Sigmoid colon (tissue), 7 donors: ENCODE results near the gene CCR7. TPM values are rescaled to one million over a fixed set of nuclear protein-coding genes. Genes with fewer than 3 reads are reported as not detected.

Experiments
- DNase-seq: peaks from one replicate; pipeline ENCODE4 v3.0.0-alpha.2; 2019
- H3K27ac ChIP-seq, 4 donors: fragments of 200-600 bp; sonication (generic); one replicate each; pipeline ENCODE4 v1.5.1; 2016 to 2019; ENCODE audit warnings: mild to moderate bottlenecking in 1 of 4
- H3K27me3 ChIP-seq, 3 donors: fragments of 200-600 bp; sonication (generic); one replicate each; pipeline ENCODE4 v1.5.1; 2019; ENCODE audit warnings: mild to moderate bottlenecking in 1 of 3
- H3K36me3 ChIP-seq, 4 donors: fragments of 200-600 bp; sonication (generic); one replicate each; pipeline ENCODE4 v1.5.1; 2016 to 2019
- H3K4me1 ChIP-seq, 4 donors: fragments of 200-600 bp; sonication (generic); one replicate each; pipeline ENCODE4 v1.5.1; 2017 to 2019
- H3K4me3 ChIP-seq, 4 donors: fragments of 200-600 bp; sonication (generic); one replicate each; pipeline ENCODE4 v1.5.1; 2017 to 2019; ENCODE audit warnings: mild to moderate bottlenecking in 2 of 4, moderate library complexity in 1 of 4
- H3K9me3 ChIP-seq, 4 donors: fragments of 200-600 bp in 3 of 4; sonication (generic) in 3 of 4; one replicate each; pipeline versions ENCODE4 v1.5.1 to v1.6.1; 2013 to 2019
- CTCF ChIP-seq, 4 experiments: fragments of 450-650 bp in 3 of 4; fragments of 200-600 bp in 1 of 4; IDR thresholded peaks; one replicate each; pipeline ENCODE4 v1.5.1; 2016 to 2019; ENCODE audit warnings: antibody characterized with exemption in 4 of 4, mild to moderate bottlenecking in 3 of 4, moderate library complexity in 2 of 4
- EP300 ChIP-seq, 4 donors: sonication (generic); formaldehyde crosslinking; IDR thresholded peaks; one replicate each; pipeline ENCODE4 v1.6.1; 2017; ENCODE audit warnings: antibody characterized with exemption in 4 of 4
- POLR2A ChIP-seq, 2 donors: fragments of 450-650 bp; IDR thresholded peaks; one replicate each; pipeline ENCODE4 v1.6.1; 2016; ENCODE audit warnings: antibody characterized with exemption in 2 of 2, mild to moderate bottlenecking in 2 of 2, moderate library complexity in 2 of 2
- POLR2AphosphoS5 ChIP-seq, 4 donors: sonication (generic); formaldehyde crosslinking; IDR thresholded peaks; one replicate each; pipeline ENCODE4 v1.6.1; 2017; ENCODE audit warnings: antibody characterized with exemption in 4 of 4
- WGBS, 2 donors: extraction: QIAGEN DNeasy Blood & Tissue Kit; methylation state at CpG; one replicate each; pipeline ENCODE4 v1.1.7; 2013; 5-methylcytosine and 5-hydroxymethylcytosine counted together
- intact Hi-C: fragments of 100-400 bp; cut with DNase I; formaldehyde crosslinking; loops from one replicate; pipeline ENCODE4 v1.15.1; 2023
- polyA plus RNA-seq, 3 donors: library from polyadenylated mRNA; stranded (reverse); fragments of 200-250 nt; gene quantifications; one replicate each; pipeline ENCODE4 v1.2.3, GENCODE V29; 2013
- total RNA-seq, 4 donors: library from RNA; depleted of rRNA; stranded (reverse); fragments of >200 nt; gene quantifications; one replicate each; pipeline ENCODE4 v1.1.0, GENCODE V29; 2016
- donor health status: healthy with polysubstance abuse.
- donor health status: Bipolar disorder and iron deficiency.
- donor health status: healthy.

CCR7 gene
- total and polyA plus RNA-seq, 7 donors, result 73.5 TPM; not detected in 6

DNA sequence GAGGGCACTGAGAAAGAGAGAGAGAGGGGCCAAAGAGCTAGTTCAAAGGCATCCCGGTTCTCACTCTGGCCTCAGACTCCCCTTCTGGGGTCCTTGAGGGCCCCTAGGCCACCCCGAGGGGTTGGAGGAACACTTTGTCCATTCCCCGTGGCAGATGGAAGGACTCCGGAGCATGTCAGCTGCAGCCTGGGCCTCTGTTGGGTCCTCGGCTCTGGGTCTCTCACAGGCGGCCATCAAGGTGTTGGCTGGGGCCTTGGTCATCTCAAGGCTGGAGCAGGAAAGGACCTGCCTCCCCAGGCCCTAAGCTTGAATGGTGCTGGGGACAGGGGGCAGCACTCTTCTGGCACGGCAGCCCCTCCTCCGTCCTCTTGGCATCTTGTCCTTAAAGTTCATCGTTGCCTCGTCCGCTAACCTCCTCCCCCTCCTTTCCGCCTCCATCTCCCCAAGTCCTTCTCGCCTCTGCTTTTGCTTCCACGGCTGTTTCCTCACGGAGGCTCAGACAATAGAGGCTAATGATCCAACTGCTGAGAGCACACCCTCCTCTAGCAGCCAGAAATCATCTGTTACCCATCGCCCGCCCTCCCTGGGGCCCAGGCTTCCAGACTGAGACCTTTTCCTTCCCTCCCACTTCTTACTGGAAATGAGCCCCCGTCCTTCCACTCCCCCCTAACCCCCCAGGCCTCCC, 23.3 kb downstream of the CCR7 start:
- H3K4me1 ChIP-seq, result peaks cover 0 to 68% (median 55%) of the 10 kb centered on the region in 4 donors
- TF ChIP-seq POLR2AphosphoS5 (IDR thresholded peaks at IDR 0.05) (no peak), POLR2A (IDR thresholded peaks at IDR 0.05) (no peak), EP300 (IDR thresholded peaks at IDR 0.05) (no peak), CTCF (IDR thresholded peaks at IDR 0.05) (no peak)
- no peaks in the 10 kb centered on the region for H3K9me3 ChIP-seq
- intact Hi-C loops, result no loop called here
- no peak overlapping the region for H3K4me3 ChIP-seq
- no peak for DNase-seq
- H3K27me3 ChIP-seq, result no peaks in the 10 kb centered on the region
- H3K36me3 ChIP-seq, result no peaks in the 10 kb centered on the region
- H3K27ac ChIP-seq, result peak overlapping the region; percentile 83 to 89 (median 84)
- WGBS, 2 donors, result 68 to 77% methylated on average over 18 of the region's 18 CpGs

GRCh38 chr17:40541060-40541872, 24.0 kb downstream of the CCR7 start:
- 66 to 81% methylated on average over 20 of the region's 20 CpGs for WGBS, 2 donors
- Histone ChIP-seq H3K36me3 (no peaks in the 10 kb centered on the region), H3K4me3 (no peak overlapping the region), H3K27me3 (no peaks in the 10 kb centered on the region), H3K4me1 (peaks cover 0 to 73% (median 62%) of the 10 kb centered on the region in 4 donors), H3K9me3 (no peaks in the 10 kb centered on the region), H3K27ac (peak overlapping the region; percentile 83 to 89 (median 84))
- intact Hi-C loops, result no loop called here
- TF ChIP-seq POLR2AphosphoS5 (IDR thresholded peaks at IDR 0.05) (no peak), CTCF (IDR thresholded peaks at IDR 0.05) (no peak), EP300 (IDR thresholded peaks at IDR 0.05) (no peak), POLR2A (IDR thresholded peaks at IDR 0.05) (no peak)
- peak; percentile 68 for DNase-seq

DNA sequence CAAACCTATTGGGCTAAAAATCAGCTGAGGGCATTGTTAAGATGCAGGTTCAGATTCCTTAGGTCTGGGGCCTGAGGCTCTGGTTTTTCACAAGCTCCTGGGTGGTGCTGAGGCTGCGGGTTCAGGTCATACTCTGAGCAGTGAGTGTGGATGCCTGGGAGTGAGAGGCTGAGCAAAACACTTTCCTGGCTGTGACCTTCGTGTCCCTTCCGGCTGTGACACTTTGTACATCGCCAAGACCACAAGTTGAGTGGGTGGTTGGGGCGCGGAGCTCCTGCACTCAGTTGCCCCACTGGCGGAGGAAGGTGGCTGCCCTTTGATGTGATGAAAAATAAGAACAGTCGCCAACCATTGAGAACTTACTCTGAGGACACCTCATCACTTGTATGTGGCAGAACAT, 24.8 kb downstream of the CCR7 start:
- TF ChIP-seq EP300 (IDR thresholded peaks at IDR 0.05) (no peak), CTCF (IDR thresholded peaks at IDR 0.05) (no peak), POLR2AphosphoS5 (IDR thresholded peaks at IDR 0.05) (no peak), POLR2A (IDR thresholded peaks at IDR 0.05) (no peak)
- Histone ChIP-seq H3K27ac (peak overlapping the region; percentile 83 to 89 (median 84)), H3K9me3 (no peaks in the 10 kb centered on the region), H3K4me3 (no peak overlapping the region), H3K27me3 (no peaks in the 10 kb centered on the region), H3K4me1 (peaks cover 0 to 82% (median 70%) of the 10 kb centered on the region in 4 donors), H3K36me3 (no peaks in the 10 kb centered on the region)
- WGBS, 2 donors, result 78 to 88% methylated on average over 8 of the region's 8 CpGs
- peak; percentile 62 for DNase-seq
- intact Hi-C loops, result no loop called here

GRCh38 chr17:40539711-40540411, 25.4 kb downstream of the CCR7 start:
- peak overlapping the region; percentile 83 to 89 (median 84) for H3K27ac ChIP-seq
- no peaks in the 10 kb centered on the region for H3K27me3 ChIP-seq
- H3K9me3 ChIP-seq, result no peaks in the 10 kb centered on the region
- 87 to 92% methylated on average over 9 of the region's 9 CpGs for WGBS, 2 donors
- H3K36me3 ChIP-seq, result no peaks in the 10 kb centered on the region
- intact Hi-C loops, result loop anchor here (5.0 kb wide), 1 partner anchor 558 kb away; the partner anchor contains the start of gene PSMD3
- DNase-seq, result peak; percentile 52
- no peak overlapping the region for H3K4me3 ChIP-seq
- H3K4me1 ChIP-seq, result peaks cover 0 to 83% (median 70%) of the 10 kb centered on the region in 4 donors
- TF ChIP-seq POLR2AphosphoS5 (IDR thresholded peaks at IDR 0.05) (no peak), EP300 (IDR thresholded peaks at IDR 0.05) (no peak), CTCF (IDR thresholded peaks at IDR 0.05) (no peak), POLR2A (IDR thresholded peaks at IDR 0.05) (no peak)
